Activated CD8-positive, alpha-beta T cell treated with anti-CD3 and anti-CD28 coated beads, Interleukin-2, amount 10 ng/mL, durations not matched to agents 7 days and 5 days (primary cell): Measurements from ENCODE around the gene TTLL7. TPM values are rescaled to one million over a fixed set of nuclear protein-coding genes. Genes with fewer than 3 reads are reported as not detected.

Experiments
- ATAC-seq: fragments of 150-1000 bp; cut with Tn5 transposase; one replicate; pipeline ENCODE4 v1.10.0; 2021; ENCODE audit warnings: moderate library complexity
- CTCF ChIA-PET: fragments of 350-600 bp; sonication (Branson Sonifier 250); formaldehyde crosslinking; loops from one replicate; lab custom pipeline; 2021; ENCODE audit warnings: antibody characterized with exemption; lab: Charles Lee
- POLR2A ChIA-PET: fragments of 350-600 bp; sonication (Branson Sonifier 250); formaldehyde crosslinking; loops from one replicate; lab custom pipeline; 2021; ENCODE audit warnings: antibody characterized with exemption; lab: Charles Lee
- DNase-seq: peaks from one replicate; pipeline ENCODE4 v3.0.0-alpha.2; 2020
- H3K27ac Mint-ChIP-seq: one replicate; pipeline ENCODE4 v1.8.0; 2021; ENCODE audit warnings: mild to moderate bottlenecking, mixed read lengths
- H3K27me3 Mint-ChIP-seq: one replicate; pipeline ENCODE4 v1.8.0; 2021; ENCODE audit warnings: low read depth, mixed read lengths
- H3K36me3 Mint-ChIP-seq: one replicate; pipeline ENCODE4 v1.8.0; 2021; ENCODE audit warnings: low read depth, mixed read lengths
- H3K4me1 Mint-ChIP-seq: one replicate; pipeline ENCODE4 v1.8.0; 2021; ENCODE audit warnings: low read depth, mixed read lengths
- H3K4me3 Mint-ChIP-seq: one replicate; pipeline ENCODE4 v1.8.0; 2021; ENCODE audit warnings: mild to moderate bottlenecking, mixed read lengths
- H3K9me3 Mint-ChIP-seq: one replicate; pipeline ENCODE4 v1.8.0; 2022; ENCODE audit warnings: mixed read lengths; ENCODE audit not compliant: insufficient read depth
- total RNA-seq, 2 experiments: library from RNA; stranded (reverse); gene quantifications; one replicate each; pipeline ENCODE4 v1.2.3, GENCODE V29; 2021

Gene TTLL7
- total RNA-seq, 2 experiments from 2014 or later: 1.1 to 2.1 TPM

DNA sequence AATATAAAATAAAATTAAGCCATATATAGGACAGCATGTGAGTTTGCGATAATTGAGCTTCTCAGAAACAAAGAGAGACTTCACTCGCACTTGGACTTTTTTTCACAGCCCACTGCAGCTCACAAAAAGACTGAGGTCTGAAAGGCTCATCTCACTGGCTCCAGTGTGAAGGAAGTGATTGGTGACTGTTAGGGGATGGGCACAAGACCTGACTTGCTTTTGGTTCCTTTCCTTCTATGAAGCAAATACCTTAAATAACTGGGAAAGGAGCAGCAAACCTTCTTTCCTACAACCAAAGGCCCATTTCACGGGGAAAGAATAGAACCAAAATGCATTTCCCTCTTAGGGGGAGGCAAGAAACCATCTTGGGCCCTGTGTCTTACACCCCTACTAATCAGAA lies 13.1 kb upstream of the TTLL7 start:
- no peak overlapping the region for H3K27ac Mint-ChIP-seq
- no peak overlapping the region for H3K4me3 Mint-ChIP-seq
- ATAC-seq: no peak
- no peaks in the 10 kb centered on the region for H3K36me3 Mint-ChIP-seq
- POLR2A ChIA-PET: no interaction called here
- CTCF ChIA-PET: interaction anchor here (1.6 kb wide), 1 partner anchor 38 kb away, joined by 3 read pairs; no protein-coding TSS in a partner anchor
- no peak for DNase-seq
- peaks cover 6% of the 10 kb centered on the region for H3K27me3 Mint-ChIP-seq
- no peaks in the 10 kb centered on the region for H3K4me1 Mint-ChIP-seq
- H3K9me3 Mint-ChIP-seq: peaks cover 3% of the 10 kb centered on the region

DNA sequence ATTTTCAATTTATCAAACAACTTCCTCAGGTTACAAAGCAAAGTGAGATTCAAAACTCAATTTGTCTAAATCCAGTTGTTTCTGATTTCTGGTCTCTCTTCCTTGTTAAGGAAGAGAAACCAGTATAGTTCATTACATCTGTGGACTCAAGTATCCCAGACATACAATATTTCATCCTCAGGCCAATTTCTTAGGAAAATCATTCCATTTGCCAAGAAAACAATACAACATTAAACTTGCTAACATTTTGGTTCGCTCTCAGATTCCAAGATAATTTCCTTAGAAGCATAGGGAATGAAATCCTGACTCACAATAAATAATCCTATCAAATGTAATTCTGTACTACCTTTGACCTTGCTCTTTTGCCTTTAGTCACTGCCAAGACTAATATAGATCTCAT lies 11.2 kb upstream of the TTLL7 start:
- Mint-ChIP-seq H3K4me3 (no peak overlapping the region), H3K36me3 (no peaks in the 10 kb centered on the region), H3K27ac (no peak overlapping the region), H3K9me3 (peaks cover 3% of the 10 kb centered on the region), H3K4me1 (no peaks in the 10 kb centered on the region), H3K27me3 (peaks cover 7% of the 10 kb centered on the region)
- POLR2A ChIA-PET: no interaction called here
- DNase-seq (no peak), ATAC-seq (no peak)
- CTCF ChIA-PET: no interaction called here

DNA sequence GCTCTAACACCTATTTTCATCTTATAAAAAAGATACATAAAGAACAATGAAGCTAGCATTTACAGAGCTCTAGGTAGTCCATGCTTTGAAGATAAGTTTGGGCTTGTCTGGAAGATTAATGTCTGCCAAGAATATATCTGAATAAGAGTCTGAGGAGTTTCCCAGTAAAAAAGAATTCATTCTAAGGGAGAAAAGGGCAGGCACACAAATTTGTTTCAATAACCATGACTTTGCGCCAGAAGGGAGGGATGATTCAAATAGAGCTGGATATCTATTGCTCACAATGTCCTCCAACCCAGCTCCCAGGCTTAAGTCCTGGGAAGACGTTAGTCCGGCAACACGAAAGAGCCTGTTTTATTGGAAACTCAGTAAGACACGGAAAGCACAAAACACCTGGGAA lies 9.7 kb upstream of the TTLL7 start:
- ATAC-seq: no peak
- DNase-seq: no peak
- Mint-ChIP-seq H3K9me3 (peaks cover 2% of the 10 kb centered on the region), H3K36me3 (no peaks in the 10 kb centered on the region), H3K4me3 (no peak overlapping the region), H3K4me1 (no peaks in the 10 kb centered on the region), H3K27me3 (peaks cover 14% of the 10 kb centered on the region), H3K27ac (no peak overlapping the region)
- ChIA-PET CTCF (interaction anchor here (0.9 kb wide), 1 partner anchor 55 kb away, joined by 3 read pairs; no protein-coding TSS in a partner anchor), POLR2A (no interaction called here)

DNA sequence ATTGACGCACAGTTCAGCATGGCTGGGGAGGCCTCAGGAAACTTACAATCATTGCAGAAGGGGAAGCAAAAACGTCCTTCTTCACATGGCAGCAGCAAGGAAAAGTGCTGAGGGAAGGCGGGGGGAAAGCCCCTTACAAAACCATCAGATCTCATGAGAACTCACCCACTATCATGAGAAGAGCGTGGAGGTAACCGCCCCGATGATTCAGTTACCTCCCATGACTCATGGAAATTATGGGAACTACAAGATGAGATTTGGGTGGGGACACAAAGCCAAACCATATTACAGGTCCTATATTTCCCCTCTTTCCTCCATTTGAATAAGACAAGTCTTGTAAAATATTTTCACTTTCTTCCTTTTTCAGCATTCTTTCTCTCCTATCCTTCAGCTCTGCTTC lies 7.7 kb upstream of the TTLL7 start:
- ChIA-PET CTCF (no interaction called here), POLR2A (no interaction called here)
- no peaks in the 10 kb centered on the region for H3K36me3 Mint-ChIP-seq
- no peak overlapping the region for H3K27ac Mint-ChIP-seq
- no peaks in the 10 kb centered on the region for H3K4me1 Mint-ChIP-seq
- no peak for ATAC-seq
- no peaks in the 10 kb centered on the region for H3K9me3 Mint-ChIP-seq
- no peak overlapping the region for H3K4me3 Mint-ChIP-seq
- no peak for DNase-seq
- peaks cover 15% of the 10 kb centered on the region for H3K27me3 Mint-ChIP-seq

DNA sequence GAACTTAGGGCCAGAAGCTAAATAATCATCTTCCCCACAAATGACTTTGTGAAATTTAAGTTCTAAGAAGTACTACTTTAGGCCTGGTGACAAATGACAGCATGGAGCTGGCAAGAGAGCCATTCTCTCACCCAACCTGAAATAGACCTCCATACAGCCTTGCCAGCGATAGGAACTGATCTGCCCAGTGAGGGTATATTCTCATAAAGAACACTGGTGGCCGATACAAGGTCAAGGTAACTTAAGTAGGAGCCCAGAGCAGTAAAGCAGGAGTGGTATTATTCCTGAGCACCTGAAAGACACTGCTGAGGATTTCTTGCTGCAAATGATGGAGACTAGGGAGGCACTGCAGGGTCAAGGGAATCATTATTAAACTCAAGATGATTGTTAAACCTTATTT lies 2.6 kb upstream of the TTLL7 start:
- no peak overlapping the region for H3K4me3 Mint-ChIP-seq
- no peaks in the 10 kb centered on the region for H3K36me3 Mint-ChIP-seq
- H3K4me1 Mint-ChIP-seq: peaks cover 11% of the 10 kb centered on the region
- CTCF ChIA-PET: no interaction called here
- no peak for DNase-seq
- H3K27ac Mint-ChIP-seq: no peak overlapping the region
- peaks cover 43% of the 10 kb centered on the region for H3K27me3 Mint-ChIP-seq
- POLR2A ChIA-PET: no interaction called here
- H3K9me3 Mint-ChIP-seq: no peaks in the 10 kb centered on the region
- ATAC-seq: no peak

DNA sequence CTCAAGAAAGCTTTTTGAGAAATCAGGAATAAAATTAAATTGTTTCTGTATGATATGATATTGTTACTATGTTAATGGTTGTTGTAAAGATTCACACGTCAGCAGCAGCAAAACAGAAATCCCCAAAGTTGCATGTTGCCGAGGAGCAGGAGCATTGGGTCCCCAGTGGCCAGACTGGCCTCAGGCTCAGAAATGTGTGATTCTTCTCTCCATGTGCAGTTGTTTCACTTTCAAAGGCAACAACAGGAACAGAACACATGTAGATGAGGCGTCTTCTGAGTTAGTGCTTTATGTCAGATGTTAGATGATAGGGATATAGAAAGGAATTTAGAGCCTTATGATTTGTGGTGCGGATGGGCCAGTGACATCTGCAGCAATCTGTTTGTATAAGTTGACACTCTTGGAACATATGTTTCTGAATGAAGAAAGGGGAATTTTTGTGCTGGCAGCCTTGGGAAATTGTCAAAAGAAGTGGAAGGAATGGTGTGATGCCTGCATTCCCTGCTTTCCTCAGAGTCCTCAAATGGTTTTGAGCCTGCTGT lies 2.1 kb upstream of the TTLL7 start:
- DNase-seq (no peak), ATAC-seq (no peak)
- Mint-ChIP-seq H3K27me3 (peaks cover 46% of the 10 kb centered on the region), H3K9me3 (no peaks in the 10 kb centered on the region), H3K27ac (no peak overlapping the region), H3K4me1 (peaks cover 11% of the 10 kb centered on the region), H3K4me3 (no peak overlapping the region), H3K36me3 (no peaks in the 10 kb centered on the region)
- CTCF ChIA-PET: no interaction called here
- POLR2A ChIA-PET: no interaction called here

DNA sequence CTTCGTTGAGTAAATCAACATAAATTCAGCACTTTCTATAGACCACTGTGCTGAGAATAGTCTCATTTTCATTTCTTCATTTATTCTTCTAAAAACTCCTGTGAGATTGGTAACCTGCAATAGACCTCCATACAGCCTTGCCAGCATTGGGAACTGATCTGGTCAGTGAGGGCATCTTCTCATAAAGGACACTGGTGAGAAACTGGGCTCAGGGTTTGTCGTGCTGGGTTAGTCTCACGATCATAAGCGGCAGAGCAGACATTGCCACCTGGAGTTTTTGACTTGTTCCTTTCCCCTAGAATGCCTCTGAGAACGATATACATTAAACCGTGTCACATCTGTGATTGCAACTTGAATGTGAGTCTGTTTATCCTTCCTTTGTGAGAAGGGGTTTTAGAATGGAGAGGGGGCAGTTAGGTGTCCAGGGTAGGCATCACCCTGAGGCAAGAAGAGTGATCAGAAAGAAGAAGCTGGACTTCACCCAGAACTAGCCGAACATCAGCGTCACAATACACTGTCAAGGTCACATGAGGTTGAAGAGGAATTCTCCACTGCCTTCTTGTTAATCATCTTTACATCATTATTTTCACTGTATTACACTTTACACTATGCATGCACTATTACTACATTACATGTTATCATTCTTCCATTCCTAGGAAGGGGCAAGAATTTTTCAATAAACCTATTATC lies 1.4 kb upstream of the TTLL7 start:
- no peaks in the 10 kb centered on the region for H3K36me3 Mint-ChIP-seq
- ChIA-PET POLR2A (no interaction called here), CTCF (interaction anchor here (1.6 kb wide), 1 partner anchor 13 kb away, joined by 5 read pairs; no protein-coding TSS in a partner anchor)
- no peak overlapping the region for H3K27ac Mint-ChIP-seq
- peaks cover 47% of the 10 kb centered on the region for H3K27me3 Mint-ChIP-seq
- DNase-seq (no peak), ATAC-seq (no peak)
- peak overlapping the region; percentile 24 for H3K4me3 Mint-ChIP-seq
- no peaks in the 10 kb centered on the region for H3K9me3 Mint-ChIP-seq
- peaks cover 11% of the 10 kb centered on the region for H3K4me1 Mint-ChIP-seq

DNA sequence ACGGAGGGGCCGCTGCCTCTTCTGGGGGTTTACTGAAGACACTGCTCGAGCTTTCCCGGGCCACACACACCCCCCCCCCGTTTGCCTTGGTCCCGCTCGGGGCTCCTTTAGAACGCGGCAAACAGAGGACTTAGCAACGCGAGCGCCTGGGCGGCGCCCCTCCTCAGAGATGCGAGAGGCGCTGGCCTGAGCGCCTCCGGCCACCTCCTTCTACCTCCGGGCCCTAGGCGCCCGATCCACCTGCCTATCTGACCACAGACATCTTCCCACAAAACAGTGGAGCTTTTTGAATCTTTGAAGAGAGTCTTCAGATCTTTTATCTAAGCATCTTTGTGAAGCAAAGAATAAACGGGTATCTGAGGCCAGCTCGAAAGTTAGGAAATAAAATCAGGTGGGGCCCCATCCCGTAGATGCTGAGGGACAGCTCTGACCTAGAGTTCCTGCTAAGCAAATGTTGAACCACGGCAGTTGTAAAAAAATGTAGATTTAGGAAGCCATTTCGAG lies 436 bp upstream of the TTLL7 start:
- peak; percentile 90 for ATAC-seq
- ChIA-PET POLR2A (no interaction called here), CTCF (interaction anchor here (1.2 to 1.6 kb wide), 2 partner anchors 14 to 145 kb away, joined by 3 to 5 read pairs; partner anchors contain the start of gene PRKACB)
- Mint-ChIP-seq H3K9me3 (no peaks in the 10 kb centered on the region), H3K4me3 (peak overlapping the region; percentile 79), H3K36me3 (no peaks in the 10 kb centered on the region), H3K27me3 (peaks cover 47% of the 10 kb centered on the region), H3K27ac (peak overlapping the region; percentile 62), H3K4me1 (peaks cover 11% of the 10 kb centered on the region)
- peak; percentile 71 for DNase-seq

DNA sequence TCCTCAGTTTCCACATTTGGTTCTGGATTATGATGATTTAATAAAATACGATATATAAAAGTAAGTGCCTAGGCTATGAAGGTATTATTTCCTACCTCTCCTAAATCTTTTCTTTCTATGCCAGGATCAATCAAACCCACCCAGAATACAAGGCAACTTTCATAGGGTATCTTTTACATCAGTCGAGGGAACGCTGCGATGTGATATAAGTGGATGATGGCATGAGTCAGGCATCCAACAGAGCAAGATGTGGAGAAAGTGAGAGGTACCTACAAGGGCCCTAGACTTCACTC lies 781 bp downstream of the TTLL7 start:
- Mint-ChIP-seq H3K27ac (peak overlapping the region; percentile 65), H3K36me3 (no peaks in the 10 kb centered on the region), H3K4me1 (peaks cover 11% of the 10 kb centered on the region), H3K4me3 (peak overlapping the region; percentile 79), H3K27me3 (peaks cover 51% of the 10 kb centered on the region), H3K9me3 (no peaks in the 10 kb centered on the region)
- POLR2A ChIA-PET: no interaction called here
- ATAC-seq (no peak), DNase-seq (no peak)
- CTCF ChIA-PET: interaction anchor here (0.8 to 1.0 kb wide), 2 partner anchors 126 to 439 kb away, joined by 3 read pairs; no protein-coding TSS in a partner anchor

DNA sequence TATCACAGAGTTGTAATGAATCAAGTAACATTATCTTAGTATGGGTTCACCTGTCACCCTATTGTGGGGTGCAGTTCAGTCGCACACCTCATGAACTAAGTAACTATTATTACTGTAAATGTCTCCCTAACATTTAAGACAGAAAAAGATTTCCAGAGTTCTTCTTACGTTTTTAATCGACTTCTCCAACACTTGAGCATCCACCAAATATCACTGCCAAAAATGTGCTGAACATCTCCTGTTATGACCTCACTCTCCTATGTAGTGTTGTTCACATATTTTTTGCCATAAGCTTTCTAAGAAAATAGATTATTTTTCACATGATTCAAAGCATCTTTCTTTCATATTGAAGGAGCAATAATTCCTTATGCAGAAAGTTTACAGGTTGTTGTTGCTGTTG lies 1.3 kb downstream of the TTLL7 start:
- CTCF ChIA-PET: interaction anchor here (0.6 to 1.0 kb wide), 2 partner anchors 79 to 126 kb away, joined by 3 read pairs; no protein-coding TSS in a partner anchor
- H3K27ac Mint-ChIP-seq: no peak overlapping the region
- DNase-seq: no peak
- POLR2A ChIA-PET: no interaction called here
- peaks cover 11% of the 10 kb centered on the region for H3K4me1 Mint-ChIP-seq
- H3K27me3 Mint-ChIP-seq: peaks cover 53% of the 10 kb centered on the region
- H3K36me3 Mint-ChIP-seq: no peaks in the 10 kb centered on the region
- no peaks in the 10 kb centered on the region for H3K9me3 Mint-ChIP-seq
- H3K4me3 Mint-ChIP-seq: no peak overlapping the region
- ATAC-seq: no peak

DNA sequence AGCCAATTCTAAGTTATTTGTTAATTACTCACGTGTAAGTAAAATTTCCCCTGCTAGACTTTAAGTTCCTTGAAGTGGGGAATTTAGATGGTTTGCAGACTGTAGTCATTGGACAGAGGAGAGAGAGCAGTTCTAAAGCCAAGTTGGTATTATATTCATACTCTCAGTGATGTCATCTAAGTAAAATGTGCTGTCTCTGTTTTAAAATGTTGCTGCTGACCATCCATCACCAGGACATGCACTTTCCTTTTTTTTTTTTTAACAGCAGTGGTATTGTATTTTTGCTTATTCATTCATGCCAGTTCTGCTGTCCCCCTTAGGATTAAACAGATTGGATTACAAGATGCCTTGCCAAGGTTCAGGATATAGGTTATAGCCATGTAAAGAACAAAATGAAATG lies 2.3 kb downstream of the TTLL7 start:
- no peak for ATAC-seq
- no peaks in the 10 kb centered on the region for H3K36me3 Mint-ChIP-seq

DNA sequence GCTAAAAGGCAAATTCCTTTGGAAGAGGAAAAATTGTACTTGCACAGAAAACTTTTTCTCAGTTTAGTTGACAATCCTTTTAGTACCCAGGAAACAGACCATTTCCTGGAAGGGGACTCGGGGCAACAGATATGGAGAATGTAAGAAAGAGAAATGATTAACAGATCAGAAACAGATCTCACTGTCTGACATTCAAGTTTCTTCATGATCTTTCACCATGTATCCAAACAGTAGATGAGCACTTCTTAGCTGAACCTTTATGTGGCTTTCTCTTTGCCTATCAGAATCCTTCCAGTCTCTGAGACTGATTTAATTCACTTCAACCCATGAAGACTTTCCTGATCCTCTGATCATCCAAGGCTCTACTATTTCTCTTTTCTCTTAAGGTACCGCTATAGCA lies 2.7 kb downstream of the TTLL7 start:
- peaks cover 50% of the 10 kb centered on the region for H3K27me3 Mint-ChIP-seq
- peaks cover 11% of the 10 kb centered on the region for H3K4me1 Mint-ChIP-seq
- ATAC-seq (no peak), DNase-seq (no peak)
- no peak overlapping the region for H3K27ac Mint-ChIP-seq
- H3K4me3 Mint-ChIP-seq: no peak overlapping the region
- ChIA-PET CTCF (no interaction called here), POLR2A (no interaction called here)
- H3K36me3 Mint-ChIP-seq: no peaks in the 10 kb centered on the region
- H3K9me3 Mint-ChIP-seq: no peaks in the 10 kb centered on the region

More for the DNA sequence above, 2.3 kb downstream of the TTLL7 start:
- no peak overlapping the region for H3K27ac Mint-ChIP-seq
- H3K4me3 Mint-ChIP-seq: no peak overlapping the region
- POLR2A ChIA-PET: no interaction called here
- peaks cover 54% of the 10 kb centered on the region for H3K27me3 Mint-ChIP-seq
- CTCF ChIA-PET: no interaction called here
- no peaks in the 10 kb centered on the region for H3K9me3 Mint-ChIP-seq
- no peak for DNase-seq
- H3K4me1 Mint-ChIP-seq: peaks cover 11% of the 10 kb centered on the region
